ENCODE measurements around the gene GTF3C1. TPM values are rescaled to one million over a fixed set of nuclear protein-coding genes. Genes with fewer than 3 reads are reported as not detected.

GTF3C1 gene
- total and polyA plus RNA-seq, 2 donors (not counting 1 experiment from before 2014, with no cell fraction given), result 31.2 to 49.6 TPM

GRCh38 chr16:27597361-27597760 is 47.6 kb upstream of the GTF3C1 start:
- 100% methylated on average over 2 of the region's 3 CpGs for WGBS (ENCODE audit: insufficient coverage)
- H4K20me1 ChIP-seq (ENCODE audit: control insufficient read depth, insufficient read depth, low read length, poor library complexity, severe bottlenecking), result no peaks in the 10 kb centered on the region
- intact Hi-C loops (cut with micrococcal nuclease), result no loop called here
- ChIA-PET POLR2A (no interaction called here), CTCF (no interaction called here)
- H3K4me3 ChIP-seq (ENCODE audit: control extremely low read depth in 1 of 5, extremely low read depth in 1 of 5, insufficient read depth in 1 of 5, low read depth in 2 of 5, low read length in 4 of 5), result no peak overlapping the region
- H3K9ac ChIP-seq (ENCODE audit: low read length), result no peak overlapping the region
- H3K27ac ChIP-seq (ENCODE audit: low read length in 2 of 2), result no peak overlapping the region
- ATAC-seq (ENCODE audit: low read depth) (no peak), DNase-seq (no peak)
- no peak overlapping the region for H3K27ac Mint-ChIP-seq
- H3K79me2 ChIP-seq (ENCODE audit: control insufficient read depth, insufficient read depth, low read length), result no peaks in the 10 kb centered on the region
- H3K4me1 ChIP-seq (ENCODE audit: control insufficient read depth in 2 of 2, insufficient read depth in 2 of 2, low read length in 2 of 2), result no peaks in the 10 kb centered on the region
- no peak for TF ChIP-seq EZH2 (IDR thresholded peaks at IDR 0.05; ENCODE audit: borderline replicate concordance, insufficient read depth, low read depth, low read length, poor library complexity, severe bottlenecking)
- no peak for TF ChIP-seq CTCF (IDR thresholded peaks at IDR 0.05)
- H3K9me3 Mint-ChIP-seq (ENCODE audit: insufficient read depth), result no peaks in the 10 kb centered on the region
- no peak overlapping the region for H2AFZ ChIP-seq (ENCODE audit: insufficient read depth, low read depth, low read length, poor library complexity, severe bottlenecking)
- no peaks in the 10 kb centered on the region for H3K4me1 Mint-ChIP-seq
- no peak overlapping the region for H3K4me2 ChIP-seq (replicated peaks; ENCODE audit: low read depth, low read length, poor library complexity, severe bottlenecking)
- H3K27me3 Mint-ChIP-seq, result no peaks in the 10 kb centered on the region
- no peaks in the 10 kb centered on the region for H3K9me3 ChIP-seq (ENCODE audit: control extremely low read depth in 1 of 3, control insufficient read depth in 2 of 3, insufficient read depth in 1 of 3, low read length in 2 of 3)
- peaks cover 0 to 2% of the 10 kb centered on the region in 2 experiments for H3K36me3 ChIP-seq (replicated peaks in 1 of 2; ENCODE audit: control extremely low read depth in 1 of 2, control insufficient read depth in 1 of 2, extremely low read depth in 1 of 2, insufficient read depth in 2 of 2, low read length in 1 of 2)
- H3K4me3 Mint-ChIP-seq, result no peak overlapping the region
- no peaks in the 10 kb centered on the region for H3K27me3 ChIP-seq (replicated peaks in 1 of 4; ENCODE audit: control extremely low read depth in 1 of 4, control insufficient read depth in 3 of 4, insufficient read depth in 4 of 4, low read length in 3 of 4)

DNA sequence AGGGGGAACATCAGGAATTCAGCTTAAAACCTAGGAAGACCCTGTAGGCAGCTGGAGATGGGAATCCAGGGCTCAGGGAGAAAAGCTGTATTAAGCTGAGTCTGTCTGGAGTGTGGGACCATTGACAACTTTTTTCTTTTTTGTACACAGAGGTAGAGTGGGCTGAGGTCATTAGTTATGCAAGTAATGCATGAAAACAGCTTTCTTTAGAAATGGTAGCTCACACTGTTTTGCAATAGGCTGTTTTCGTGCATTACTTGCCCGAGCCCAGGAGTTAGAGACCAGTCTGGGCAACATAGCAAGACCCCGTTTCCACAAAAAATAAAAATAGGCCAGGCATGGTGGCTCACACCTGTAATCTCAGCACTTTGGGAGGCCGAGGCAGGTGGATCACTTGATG is 46.7 kb upstream of the GTF3C1 start:
- ChIA-PET POLR2A (no interaction called here), CTCF (no interaction called here)
- H2AFZ ChIP-seq (ENCODE audit: insufficient read depth, low read depth, low read length, poor library complexity, severe bottlenecking), result no peak overlapping the region

More for the DNA sequence above, 46.7 kb upstream of the GTF3C1 start:
- TF ChIP-seq CTCF (IDR thresholded peaks at IDR 0.05) (no peak), EZH2 (IDR thresholded peaks at IDR 0.05; ENCODE audit: borderline replicate concordance, insufficient read depth, low read depth, low read length, poor library complexity, severe bottlenecking) (no peak)
- DNase-seq (no peak), ATAC-seq (ENCODE audit: low read depth) (no peak)
- Histone ChIP-seq H3K27ac (ENCODE audit: low read length in 2 of 2) (no peak overlapping the region), H3K9me3 (ENCODE audit: control extremely low read depth in 1 of 3, control insufficient read depth in 2 of 3, insufficient read depth in 1 of 3, low read length in 2 of 3) (no peaks in the 10 kb centered on the region), H3K79me2 (ENCODE audit: control insufficient read depth, insufficient read depth, low read length) (no peaks in the 10 kb centered on the region), H3K36me3 (replicated peaks in 1 of 2; ENCODE audit: control extremely low read depth in 1 of 2, control insufficient read depth in 1 of 2, extremely low read depth in 1 of 2, insufficient read depth in 2 of 2, low read length in 1 of 2) (peaks cover 0 to 2% of the 10 kb centered on the region in 2 experiments), H3K4me3 (ENCODE audit: control extremely low read depth in 1 of 5, extremely low read depth in 1 of 5, insufficient read depth in 1 of 5, low read depth in 2 of 5, low read length in 4 of 5) (no peak overlapping the region), H3K9ac (ENCODE audit: low read length) (no peak overlapping the region), H3K4me1 (ENCODE audit: control insufficient read depth in 2 of 2, insufficient read depth in 2 of 2, low read length in 2 of 2) (no peaks in the 10 kb centered on the region), H4K20me1 (ENCODE audit: control insufficient read depth, insufficient read depth, low read length, poor library complexity, severe bottlenecking) (no peaks in the 10 kb centered on the region), H3K4me2 (replicated peaks; ENCODE audit: low read depth, low read length, poor library complexity, severe bottlenecking) (no peak overlapping the region), H3K27me3 (replicated peaks in 1 of 4; ENCODE audit: control extremely low read depth in 1 of 4, control insufficient read depth in 3 of 4, insufficient read depth in 4 of 4, low read length in 3 of 4) (no peaks in the 10 kb centered on the region)
- Mint-ChIP-seq H3K4me1 (no peaks in the 10 kb centered on the region), H3K27ac (no peak overlapping the region), H3K9me3 (ENCODE audit: insufficient read depth) (no peaks in the 10 kb centered on the region), H3K27me3 (no peaks in the 10 kb centered on the region), H3K4me3 (no peak overlapping the region)
- 95% methylated on average over 4 of the region's 4 CpGs for WGBS (ENCODE audit: insufficient coverage)
- intact Hi-C loops (cut with micrococcal nuclease), result no loop called here
